Gastrocnemius medialis (tissue), 4 donors: ENCODE data around the gene TRIM66.

Experiments
- CTCF ChIP-seq, 5 experiments: fragments of 450-650 bp in 3 of 5; fragments of 200-600 bp in 2 of 5; sonication (generic) in 2 of 5; IDR thresholded peaks in 4 of 5; conservative IDR thresholded peaks in 1 of 5; 1 replicate in 4 of 5; 2 replicates in 1 of 5; pipeline ENCODE4 v1.5.1; 2016 to 2019; ENCODE audit warnings: antibody characterized with exemption in 5 of 5, mild to moderate bottlenecking in 3 of 5, moderate library complexity in 3 of 5
- POLR2A ChIP-seq, 2 donors: fragments of 450-650 bp; IDR thresholded peaks; one replicate each; pipeline ENCODE4 v1.6.1; 2017; ENCODE audit warnings: antibody characterized with exemption in 2 of 2, mild to moderate bottlenecking in 2 of 2, moderate library complexity in 2 of 2

DNA sequence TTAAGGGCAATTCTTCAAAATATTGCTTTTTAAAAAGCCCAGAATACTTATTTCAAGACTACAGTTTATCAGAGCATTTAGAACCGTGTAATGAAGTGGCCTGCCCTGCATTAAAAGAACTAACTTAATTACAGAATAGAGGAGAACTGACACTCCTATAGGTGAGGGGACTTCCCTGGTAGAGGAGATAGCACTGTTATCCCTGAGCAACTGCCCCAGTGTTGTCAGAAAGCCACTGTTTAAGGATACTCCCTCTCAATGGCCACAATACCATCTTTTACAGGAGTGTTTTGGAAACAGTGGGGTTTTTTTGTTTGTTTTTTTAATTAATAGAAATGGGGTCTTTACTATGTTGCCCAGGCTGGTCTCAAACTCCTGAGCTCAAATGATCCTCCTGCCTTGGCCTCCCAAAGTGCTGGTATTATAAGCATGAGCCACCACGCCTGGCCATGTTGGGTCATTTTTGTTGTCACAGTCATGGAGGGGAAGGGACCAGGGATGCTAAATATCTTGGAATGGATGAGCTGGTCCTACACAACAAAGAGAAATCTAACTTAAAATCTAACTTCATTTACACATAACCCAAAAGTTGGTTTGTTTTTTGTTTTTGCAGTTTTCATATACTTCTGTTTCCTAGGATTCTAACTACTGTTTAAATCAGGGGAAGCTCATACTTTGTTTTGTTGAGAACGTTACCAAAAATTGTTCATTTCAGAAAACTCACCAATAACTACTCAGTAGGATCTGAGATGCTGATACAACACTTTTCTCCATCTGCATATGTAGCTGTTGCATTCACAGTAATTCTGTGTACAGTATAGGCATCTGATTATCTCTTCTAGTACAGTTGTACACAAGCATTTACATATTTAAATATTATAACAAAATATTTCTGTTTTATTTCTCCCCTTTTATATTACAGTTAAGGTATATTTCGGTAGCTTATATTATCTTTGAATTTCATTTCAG lies 8.2 kb upstream of the TRIM66 start:
- TF ChIP-seq POLR2A (IDR thresholded peaks at IDR 0.05) (no peak), CTCF (IDR thresholded peaks at IDR 0.05 in 4 of 5, conservative IDR thresholded peaks at IDR 0.05 in 1 of 5) (no peak)
